HFFc6 (cell line): ENCODE data around the gene TOR2A. TPM values are rescaled to one million over a fixed set of nuclear protein-coding genes. Genes with fewer than 3 reads are reported as not detected.
A peak's percentile ranks its signal among the peaks of the same experiment; 100 is the strongest.

Experiments
- DNase-seq: peaks from one replicate; pipeline ENCODE4 v3.0.0-alpha.2; 2018
- H3K27ac Mint-ChIP-seq: 2 replicates; pipeline ENCODE4 v1.8.0; 2020; ENCODE audit warnings: mild to moderate bottlenecking, mixed read lengths
- H3K27me3 Mint-ChIP-seq: 2 replicates; pipeline ENCODE4 v1.8.0; 2021; ENCODE audit warnings: mild to moderate bottlenecking, moderate library complexity, mixed read lengths; ENCODE audit not compliant: insufficient read depth
- H3K36me3 Mint-ChIP-seq: 2 replicates; pipeline ENCODE4 v1.8.0; 2021; ENCODE audit warnings: low read depth, mixed read lengths
- H3K4me1 Mint-ChIP-seq: 2 replicates; pipeline ENCODE4 v1.8.0; 2020; ENCODE audit warnings: low read depth, mixed read lengths
- H3K4me3 Mint-ChIP-seq: 2 replicates; pipeline ENCODE4 v1.8.0; 2020; ENCODE audit warnings: mild to moderate bottlenecking, moderate library complexity, mixed read lengths
- H3K9me3 Mint-ChIP-seq: 2 replicates; pipeline ENCODE4 v1.8.0; 2020; ENCODE audit warnings: mild to moderate bottlenecking, mixed read lengths
- CTCF ChIP-seq: fragments of 200-600 bp; sonication (generic); IDR thresholded peaks from 2 replicates; pipeline ENCODE4 v1.5.0; 2021; ENCODE audit warnings: antibody characterized with exemption, mild to moderate bottlenecking
- total RNA-seq, 6 experiments: library from RNA; stranded (reverse); fragmentation: NEBNext Ultra II Directional; extraction: Animal tissue kit (Norgen Biotek cat#: 25700); gene quantifications; 2 replicates in 1 of 6; 3 replicates in 5 of 6; pipeline ENCODE4 v1.2.3, GENCODE V29; 2021

Gene TOR2A
- total RNA-seq, 6 experiments from 2014 or later: 6.6 to 8.3 (median 8.1) TPM

DNA sequence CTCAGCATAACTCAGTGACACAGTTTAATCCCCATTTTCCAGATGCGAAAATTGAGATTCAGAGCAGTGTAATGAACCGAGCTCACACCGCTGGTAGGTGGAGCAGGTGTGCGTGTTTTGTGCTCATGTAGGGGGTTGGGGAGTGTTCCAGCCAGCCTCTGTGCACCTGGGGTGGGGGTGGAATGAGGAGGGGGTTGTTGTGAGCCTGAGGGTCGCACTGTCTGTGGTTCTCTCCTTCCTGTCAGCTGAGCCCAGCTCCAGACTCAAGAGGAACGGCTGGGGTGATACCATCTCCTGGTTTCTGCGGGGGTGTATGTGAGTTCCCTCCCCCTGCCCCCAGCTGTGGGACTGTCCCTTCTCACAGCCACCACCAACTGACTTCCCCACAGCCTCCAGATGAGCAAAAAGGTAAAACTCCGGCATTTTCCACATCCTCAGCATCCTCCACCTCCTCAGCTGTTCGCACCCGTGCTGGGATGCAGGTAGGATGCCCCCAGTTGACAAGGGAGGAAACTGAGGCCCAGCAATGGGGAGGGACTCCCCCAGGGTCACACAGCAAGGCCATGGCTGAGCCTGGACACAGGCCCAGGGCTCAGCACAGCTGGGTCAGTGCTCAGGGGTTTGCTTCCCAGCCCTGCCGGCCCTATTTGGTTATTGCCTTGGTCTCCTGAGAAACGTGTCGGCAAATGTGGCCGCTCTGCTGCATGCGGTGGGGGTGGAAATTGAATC, 41.3 kb upstream of the TOR2A start:
- TF ChIP-seq CTCF: no peak
- H3K9me3 Mint-ChIP-seq: no peaks in the 10 kb centered on the region
- H3K4me1 Mint-ChIP-seq: no peaks in the 10 kb centered on the region; the same call in 1 of the 2 replicates
- H3K4me3 Mint-ChIP-seq: no peak overlapping the region
- H3K36me3 Mint-ChIP-seq: no peaks in the 10 kb centered on the region
- peaks cover 19% of the 10 kb centered on the region for H3K27me3 Mint-ChIP-seq
- no peak overlapping the region for H3K27ac Mint-ChIP-seq
- DNase-seq: no peak

GRCh38 chr9:127773981-127774380, 38.9 kb upstream of the TOR2A start:
- DNase-seq: no peak
- H3K4me3 Mint-ChIP-seq: no peak overlapping the region
- no peaks in the 10 kb centered on the region for H3K9me3 Mint-ChIP-seq
- peaks cover 8% of the 10 kb centered on the region for H3K4me1 Mint-ChIP-seq
- H3K27me3 Mint-ChIP-seq: peaks cover 22% of the 10 kb centered on the region
- TF ChIP-seq CTCF: no peak
- no peaks in the 10 kb centered on the region for H3K36me3 Mint-ChIP-seq
- H3K27ac Mint-ChIP-seq: no peak overlapping the region

- no peak overlapping the region for H3K27ac Mint-ChIP-seq
- H3K27me3 Mint-ChIP-seq: peaks cover 25% of the 10 kb centered on the region
- DNase-seq: no peak
- no peaks in the 10 kb centered on the region for H3K9me3 Mint-ChIP-seq
- peaks cover 8% of the 10 kb centered on the region for H3K4me1 Mint-ChIP-seq
- H3K36me3 Mint-ChIP-seq: no peaks in the 10 kb centered on the region
- H3K4me3 Mint-ChIP-seq: no peak overlapping the region
- TF ChIP-seq CTCF: no peak
Measured at GRCh38 chr9:127773272-127773671, 38.2 kb upstream of the TOR2A start.

GRCh38 chr9:127772603-127773002, 37.5 kb upstream of the TOR2A start:
- peaks cover 8% of the 10 kb centered on the region for H3K4me1 Mint-ChIP-seq
- no peak for TF ChIP-seq CTCF
- H3K36me3 Mint-ChIP-seq: no peaks in the 10 kb centered on the region
- no peak overlapping the region for H3K4me3 Mint-ChIP-seq
- H3K27ac Mint-ChIP-seq: no peak overlapping the region
- no peaks in the 10 kb centered on the region for H3K9me3 Mint-ChIP-seq
- no peak for DNase-seq
- peaks cover 23% of the 10 kb centered on the region for H3K27me3 Mint-ChIP-seq

DNA sequence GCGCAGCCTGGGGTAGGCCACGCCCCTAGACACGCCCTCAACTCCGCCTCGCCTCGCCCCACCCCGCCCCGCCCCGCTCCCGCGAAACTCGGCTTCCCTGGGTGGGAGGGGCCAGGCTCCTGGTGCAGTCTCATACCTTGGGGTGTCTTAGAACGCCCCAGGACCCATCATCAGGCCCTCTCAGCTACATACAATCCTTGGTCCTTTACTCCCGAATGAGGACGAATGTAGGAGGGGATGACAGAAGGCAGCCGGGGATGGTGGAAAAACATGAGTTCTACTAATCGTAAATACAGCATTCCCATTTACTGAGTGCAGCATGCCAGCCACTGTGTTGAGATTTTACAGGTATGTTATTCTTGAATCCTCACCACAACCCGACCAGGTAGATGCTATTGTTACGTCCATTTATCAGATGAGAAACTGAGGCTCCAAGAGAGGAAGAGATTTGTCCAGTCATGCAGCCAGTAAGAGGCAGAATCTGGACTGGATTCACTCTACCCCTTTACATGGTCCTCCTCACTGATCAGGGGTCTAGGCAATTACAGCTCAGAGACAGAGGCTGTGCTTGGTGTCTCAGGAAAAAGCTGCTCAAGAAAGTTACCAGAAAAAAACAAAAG, 36.6 kb upstream of the TOR2A start:
- no peak for TF ChIP-seq CTCF
- H3K4me3 Mint-ChIP-seq: peak overlapping the region; percentile 87
- no peak for DNase-seq
- H3K9me3 Mint-ChIP-seq: no peaks in the 10 kb centered on the region
- peaks cover 8% of the 10 kb centered on the region for H3K4me1 Mint-ChIP-seq
- H3K27me3 Mint-ChIP-seq: peaks cover 26% of the 10 kb centered on the region
- no peaks in the 10 kb centered on the region for H3K36me3 Mint-ChIP-seq
- no peak overlapping the region for H3K27ac Mint-ChIP-seq
